Liver (tissue), 3 donors: Measurements from ENCODE around the gene ATP5PF.

Source experiments
- ATF3 ChIP-seq: IDR thresholded peaks from 2 replicates; pipeline ENCODE4 v1.6.1; 2016; ENCODE audit warnings: antibody characterized with exemption
- CTCF ChIP-seq: fragments of 150-350 bp; IDR thresholded peaks from 2 replicates; pipeline ENCODE4 v1.5.1; 2017; ENCODE audit warnings: improper control_type of control experiment, low read depth, low read length; ENCODE audit not compliant: missing input control
- JUND ChIP-seq, 2 donors: IDR thresholded peaks; 2 replicates each; pipeline ENCODE4 v1.6.1; 2016; ENCODE audit warnings: antibody characterized with exemption in 2 of 2
- RAD21 ChIP-seq, 2 donors: IDR thresholded peaks; 2 replicates each; pipeline ENCODE4 v1.6.1; 2016; ENCODE audit warnings: antibody characterized with exemption in 2 of 2, mild to moderate bottlenecking in 2 of 2
- donor health status: healthy.
- donor health status: healthy.

- TF ChIP-seq RAD21 (IDR thresholded peaks at IDR 0.05), result no peak
- no peak for TF ChIP-seq JUND (IDR thresholded peaks at IDR 0.05)
- no peak for TF ChIP-seq ATF3
- no peak for TF ChIP-seq CTCF
These were observed 24.9 kb upstream of the ATP5PF start for GRCh38 chr21:25759573-25759972.
